GM23338 (cell line): ENCODE data around the gene CACNA1C. TPM values are rescaled to one million over a fixed set of nuclear protein-coding genes. Genes with fewer than 3 reads are reported as not detected.

Experiments
- ATAC-seq: fragments of 200-7000 bp; cut with Tn5 transposase; 3 replicates; pipeline ENCODE4 v1.9.1; 2020
- DNase-seq: peaks from one replicate; pipeline ENCODE4 v3.0.0-alpha.2; 2015; ENCODE audit warnings: low spot score
- H2AFZ ChIP-seq: fragments of 200-600 bp; sonication (generic); 2 replicates; pipeline ENCODE4 v1.8.0; 2016; ENCODE audit warnings: antibody characterized with exemption, mild to moderate bottlenecking, moderate library complexity
- H3F3A ChIP-seq: fragments of 200-600 bp; sonication (generic); replicated peaks from 2 replicates; pipeline ENCODE4 v1.8.0; 2017; ENCODE audit warnings: antibody characterized with exemption, mixed run types, low read depth
- H3K27ac ChIP-seq: fragments of 200-600 bp; sonication (generic); 2 replicates; pipeline ENCODE4 v1.6.1; 2016; ENCODE audit warnings: low read depth
- H3K27me3 ChIP-seq: fragments of 200-600 bp; sonication (generic); 2 replicates; pipeline ENCODE4 v1.8.0; 2016; ENCODE audit warnings: mild to moderate bottlenecking, mixed run types, moderate library complexity; ENCODE audit not compliant: insufficient read depth
- H3K36me3 ChIP-seq: fragments of 200-600 bp; sonication (generic); 2 replicates; pipeline ENCODE4 v1.8.0; 2016; ENCODE audit warnings: mild to moderate bottlenecking; ENCODE audit not compliant: insufficient read depth
- H3K4me1 ChIP-seq: fragments of 200-600 bp; sonication (generic); 2 replicates; pipeline ENCODE4 v1.8.0; 2016; ENCODE audit warnings: mild to moderate bottlenecking, moderate library complexity; ENCODE audit not compliant: insufficient read depth
- H3K4me2 ChIP-seq: fragments of 200-600 bp; sonication (generic); 2 replicates; pipeline ENCODE4 v1.7.1; 2017; ENCODE audit warnings: mixed run types
- H3K4me3 ChIP-seq: fragments of 200-600 bp; sonication (generic); 2 replicates; pipeline ENCODE4 v1.6.1; 2016; ENCODE audit warnings: mixed run types
- H3K79me2 ChIP-seq: fragments of 200-600 bp; sonication (generic); replicated peaks from 2 replicates; pipeline ENCODE4 v1.8.0; 2017; ENCODE audit warnings: mild to moderate bottlenecking; ENCODE audit not compliant: insufficient read depth
- H3K9me2 ChIP-seq: fragments of 200-600 bp; sonication (generic); 2 replicates; pipeline ENCODE4 v1.8.0; 2017; ENCODE audit not compliant: insufficient read depth
- H4K20me1 ChIP-seq: fragments of 200-600 bp; sonication (generic); replicated peaks from 2 replicates; pipeline ENCODE4 v1.8.0; 2017; ENCODE audit warnings: mild to moderate bottlenecking; ENCODE audit not compliant: insufficient read depth
- H3K27ac Mint-ChIP-seq: 2 replicates; pipeline ENCODE4 v1.8.0; 2020; ENCODE audit warnings: inconsistent platforms, mild to moderate bottlenecking, moderate library complexity, mixed read lengths
- H3K27me3 Mint-ChIP-seq: 3 replicates; pipeline ENCODE4 v1.8.0; 2022; ENCODE audit warnings: low read depth, mild to moderate bottlenecking, moderate library complexity, mixed read lengths, inconsistent platforms; ENCODE audit not compliant: insufficient read depth, poor library complexity
- H3K36me3 Mint-ChIP-seq: 3 replicates; pipeline ENCODE4 v1.8.0; 2021; ENCODE audit warnings: low read depth, mild to moderate bottlenecking, inconsistent platforms, moderate library complexity, mixed read lengths
- H3K4me1 Mint-ChIP-seq: 3 replicates; pipeline ENCODE4 v1.8.0; 2020; ENCODE audit warnings: mild to moderate bottlenecking, inconsistent platforms, mixed read lengths
- H3K4me3 Mint-ChIP-seq: 3 replicates; pipeline ENCODE4 v1.8.0; 2021; ENCODE audit warnings: moderate library complexity, mild to moderate bottlenecking, inconsistent platforms, mixed read lengths
- H3K9me3 Mint-ChIP-seq: 3 replicates; pipeline ENCODE4 v1.8.0; 2020; ENCODE audit warnings: moderate library complexity, mild to moderate bottlenecking, inconsistent platforms, mixed read lengths
- EZH2 ChIP-seq: fragments of 200-600 bp; sonication (generic); IDR thresholded peaks from one replicate; pipeline ENCODE4 v1.8.0; 2017; ENCODE audit warnings: antibody characterized with exemption, mild to moderate bottlenecking, low read depth; ENCODE audit not compliant: unreplicated experiment
- NANOG ChIP-seq: IDR thresholded peaks from 2 replicates; pipeline ENCODE4 v1.6.1; 2016; ENCODE audit warnings: antibody characterized with exemption, borderline replicate concordance
- POLR2AphosphoS5 ChIP-seq: IDR thresholded peaks from 2 replicates; pipeline ENCODE4 v1.6.1; 2016; ENCODE audit warnings: antibody characterized with exemption, low read depth
- STAT1 ChIP-seq: IDR thresholded peaks from one replicate; pipeline ENCODE4 v1.6.1; 2016; ENCODE audit warnings: antibody characterized with exemption; ENCODE audit not compliant: unreplicated experiment
- ZNF114 ChIP-seq: fragments of 250-450 bp; sonication (Bioruptor Pico); IDR thresholded peaks from 2 replicates; pipeline ENCODE4 v1.5.0; 2020; ENCODE audit warnings: mild to moderate bottlenecking, moderate library complexity
- ZNF331 ChIP-seq: fragments of 250-450 bp; sonication (Bioruptor Pico); IDR thresholded peaks from 2 replicates; pipeline ENCODE4 v1.5.0; 2020; ENCODE audit warnings: low read depth, mild to moderate bottlenecking, moderate library complexity
- polyA plus RNA-seq: library from polyadenylated mRNA; unstranded; fragments of >200 nt; fragmentation: Nextera tagmentation; extraction: Ambion mirVana; gene quantifications from 2 replicates; pipeline ENCODE4 v1.2.1, GENCODE V29; 2016
- total RNA-seq: library from RNA; depleted of rRNA; stranded (reverse); fragments of >200 nt; shearing (Covaris generic); gene quantifications from 2 replicates; pipeline ENCODE4 v1.2.3, GENCODE V29; 2014
- TF ChIP-seq, protein P1 (sequence below): fragments of 250-450 bp; sonication (Bioruptor Pico); IDR thresholded peaks from 2 replicates; pipeline ENCODE4 v1.5.0; 2020; ENCODE audit warnings: mild to moderate bottlenecking, moderate library complexity
- TF ChIP-seq, protein P2 (sequence below): IDR thresholded peaks from 2 replicates; pipeline ENCODE4 v1.6.1; 2016; ENCODE audit warnings: antibody characterized with exemption
- TF ChIP-seq, protein P3 (sequence below), 2 experiments: fragments of 200-600 bp in 1 of 2; sonication (generic) in 1 of 2; conservative IDR thresholded peaks; 2 replicates each; pipeline versions ENCODE4 v1.5.1 to v1.6.1; 2016 to 2017; ENCODE audit warnings: antibody characterized with exemption in 2 of 2, low read depth in 2 of 2, mild to moderate bottlenecking in 2 of 2, moderate library complexity in 1 of 2
- TF ChIP-seq, protein P4 (sequence below): IDR thresholded peaks from one replicate; pipeline ENCODE4 v1.6.1; 2018; ENCODE audit warnings: antibody characterized with exemption; ENCODE audit not compliant: unreplicated experiment

Gene CACNA1C
- total and polyA plus RNA-seq, 2 experiments from 2014 or later = 0.78 to 2.1 TPM

DNA sequence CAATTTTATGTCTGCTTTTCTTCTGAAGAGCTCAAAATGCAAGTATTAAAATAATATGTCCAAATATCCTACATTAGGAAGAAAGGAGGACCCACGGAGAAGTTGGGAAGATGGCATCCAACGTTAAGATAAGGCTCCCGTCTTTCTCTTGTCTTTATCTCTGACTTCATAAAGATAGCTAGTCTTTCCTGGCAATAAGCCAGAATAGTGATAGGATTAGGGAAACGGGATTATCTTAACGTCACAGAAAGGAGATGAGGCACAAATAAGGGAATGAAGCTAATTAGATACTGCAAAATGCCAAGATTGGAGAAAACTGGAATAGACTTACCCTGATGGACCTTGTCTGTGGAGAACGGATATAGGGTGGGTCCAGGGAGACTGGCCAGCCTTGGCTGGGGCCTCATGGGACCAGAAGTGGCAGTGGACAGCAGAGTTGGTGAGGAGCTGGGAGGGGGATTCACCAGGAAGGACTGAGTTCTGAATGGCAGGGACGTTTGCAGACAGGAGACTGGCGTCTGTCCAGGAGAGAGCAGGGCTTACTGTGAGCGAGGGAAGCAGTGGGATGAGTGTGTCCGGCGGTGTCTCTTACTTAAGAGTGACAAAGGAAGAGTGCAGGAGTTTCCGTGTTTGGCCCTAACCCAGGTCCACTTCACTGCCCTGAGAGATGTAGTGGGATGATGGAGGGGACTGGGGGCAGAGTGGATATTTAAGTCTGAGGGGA, 119.9 kb downstream of the CACNA1C start:
- DNase-seq (no peak), ATAC-seq (no peak)
- H3K4me3 ChIP-seq = no peak overlapping the region
- no peaks in the 10 kb centered on the region for H3K27me3 ChIP-seq
- H3F3A ChIP-seq = no peaks in the 10 kb centered on the region
- H4K20me1 ChIP-seq = no peaks in the 10 kb centered on the region
- TF ChIP-seq, protein P1, sequence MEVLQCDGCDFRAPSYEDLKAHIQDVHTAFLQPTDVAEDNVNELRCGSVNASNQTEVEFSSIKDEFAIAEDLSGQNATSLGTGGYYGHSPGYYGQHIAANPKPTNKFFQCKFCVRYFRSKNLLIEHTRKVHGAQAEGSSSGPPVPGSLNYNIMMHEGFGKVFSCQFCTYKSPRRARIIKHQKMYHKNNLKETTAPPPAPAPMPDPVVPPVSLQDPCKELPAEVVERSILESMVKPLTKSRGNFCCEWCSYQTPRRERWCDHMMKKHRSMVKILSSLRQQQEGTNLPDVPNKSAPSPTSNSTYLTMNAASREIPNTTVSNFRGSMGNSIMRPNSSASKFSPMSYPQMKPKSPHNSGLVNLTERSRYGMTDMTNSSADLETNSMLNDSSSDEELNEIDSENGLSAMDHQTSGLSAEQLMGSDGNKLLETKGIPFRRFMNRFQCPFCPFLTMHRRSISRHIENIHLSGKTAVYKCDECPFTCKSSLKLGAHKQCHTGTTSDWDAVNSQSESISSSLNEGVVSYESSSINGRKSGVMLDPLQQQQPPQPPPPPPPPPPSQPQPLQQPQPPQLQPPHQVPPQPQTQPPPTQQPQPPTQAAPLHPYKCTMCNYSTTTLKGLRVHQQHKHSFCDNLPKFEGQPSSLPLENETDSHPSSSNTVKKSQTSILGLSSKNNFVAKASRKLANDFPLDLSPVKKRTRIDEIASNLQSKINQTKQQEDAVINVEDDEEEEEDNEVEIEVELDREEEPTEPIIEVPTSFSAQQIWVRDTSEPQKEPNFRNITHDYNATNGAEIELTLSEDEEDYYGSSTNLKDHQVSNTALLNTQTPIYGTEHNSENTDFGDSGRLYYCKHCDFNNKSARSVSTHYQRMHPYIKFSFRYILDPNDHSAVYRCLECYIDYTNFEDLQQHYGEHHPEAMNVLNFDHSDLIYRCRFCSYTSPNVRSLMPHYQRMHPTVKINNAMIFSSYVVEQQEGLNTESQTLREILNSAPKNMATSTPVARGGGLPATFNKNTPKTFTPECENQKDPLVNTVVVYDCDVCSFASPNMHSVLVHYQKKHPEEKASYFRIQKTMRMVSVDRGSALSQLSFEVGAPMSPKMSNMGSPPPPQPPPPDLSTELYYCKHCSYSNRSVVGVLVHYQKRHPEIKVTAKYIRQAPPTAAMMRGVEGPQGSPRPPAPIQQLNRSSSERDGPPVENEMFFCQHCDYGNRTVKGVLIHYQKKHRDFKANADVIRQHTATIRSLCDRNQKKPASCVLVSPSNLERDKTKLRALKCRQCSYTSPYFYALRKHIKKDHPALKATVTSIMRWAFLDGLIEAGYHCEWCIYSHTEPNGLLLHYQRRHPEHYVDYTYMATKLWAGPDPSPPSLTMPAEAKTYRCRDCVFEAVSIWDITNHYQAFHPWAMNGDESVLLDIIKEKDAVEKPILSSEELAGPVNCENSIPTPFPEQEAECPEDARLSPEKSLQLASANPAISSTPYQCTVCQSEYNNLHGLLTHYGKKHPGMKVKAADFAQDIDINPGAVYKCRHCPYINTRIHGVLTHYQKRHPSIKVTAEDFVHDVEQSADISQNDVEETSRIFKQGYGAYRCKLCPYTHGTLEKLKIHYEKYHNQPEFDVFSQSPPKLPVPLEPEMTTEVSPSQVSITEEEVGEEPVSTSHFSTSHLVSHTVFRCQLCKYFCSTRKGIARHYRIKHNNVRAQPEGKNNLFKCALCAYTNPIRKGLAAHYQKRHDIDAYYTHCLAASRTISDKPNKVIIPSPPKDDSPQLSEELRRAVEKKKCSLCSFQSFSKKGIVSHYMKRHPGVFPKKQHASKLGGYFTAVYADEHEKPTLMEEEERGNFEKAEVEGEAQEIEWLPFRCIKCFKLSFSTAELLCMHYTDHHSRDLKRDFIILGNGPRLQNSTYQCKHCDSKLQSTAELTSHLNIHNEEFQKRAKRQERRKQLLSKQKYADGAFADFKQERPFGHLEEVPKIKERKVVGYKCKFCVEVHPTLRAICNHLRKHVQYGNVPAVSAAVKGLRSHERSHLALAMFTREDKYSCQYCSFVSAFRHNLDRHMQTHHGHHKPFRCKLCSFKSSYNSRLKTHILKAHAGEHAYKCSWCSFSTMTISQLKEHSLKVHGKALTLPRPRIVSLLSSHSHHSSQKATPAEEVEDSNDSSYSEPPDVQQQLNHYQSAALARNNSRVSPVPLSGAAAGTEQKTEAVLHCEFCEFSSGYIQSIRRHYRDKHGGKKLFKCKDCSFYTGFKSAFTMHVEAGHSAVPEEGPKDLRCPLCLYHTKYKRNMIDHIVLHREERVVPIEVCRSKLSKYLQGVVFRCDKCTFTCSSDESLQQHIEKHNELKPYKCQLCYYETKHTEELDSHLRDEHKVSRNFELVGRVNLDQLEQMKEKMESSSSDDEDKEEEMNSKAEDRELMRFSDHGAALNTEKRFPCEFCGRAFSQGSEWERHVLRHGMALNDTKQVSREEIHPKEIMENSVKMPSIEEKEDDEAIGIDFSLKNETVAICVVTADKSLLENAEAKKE (CRISPR knock-in tag) = no peak
- TF ChIP-seq STAT1 (no peak), NANOG (no peak), EZH2 (no peak), POLR2AphosphoS5 (no peak), ZNF114 (CRISPR knock-in tag) (no peak), ZNF331 (CRISPR knock-in tag) (no peak)
- TF ChIP-seq, protein P2, sequence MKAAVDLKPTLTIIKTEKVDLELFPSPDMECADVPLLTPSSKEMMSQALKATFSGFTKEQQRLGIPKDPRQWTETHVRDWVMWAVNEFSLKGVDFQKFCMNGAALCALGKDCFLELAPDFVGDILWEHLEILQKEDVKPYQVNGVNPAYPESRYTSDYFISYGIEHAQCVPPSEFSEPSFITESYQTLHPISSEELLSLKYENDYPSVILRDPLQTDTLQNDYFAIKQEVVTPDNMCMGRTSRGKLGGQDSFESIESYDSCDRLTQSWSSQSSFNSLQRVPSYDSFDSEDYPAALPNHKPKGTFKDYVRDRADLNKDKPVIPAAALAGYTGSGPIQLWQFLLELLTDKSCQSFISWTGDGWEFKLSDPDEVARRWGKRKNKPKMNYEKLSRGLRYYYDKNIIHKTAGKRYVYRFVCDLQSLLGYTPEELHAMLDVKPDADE = no peak
- TF ChIP-seq, protein P3, sequence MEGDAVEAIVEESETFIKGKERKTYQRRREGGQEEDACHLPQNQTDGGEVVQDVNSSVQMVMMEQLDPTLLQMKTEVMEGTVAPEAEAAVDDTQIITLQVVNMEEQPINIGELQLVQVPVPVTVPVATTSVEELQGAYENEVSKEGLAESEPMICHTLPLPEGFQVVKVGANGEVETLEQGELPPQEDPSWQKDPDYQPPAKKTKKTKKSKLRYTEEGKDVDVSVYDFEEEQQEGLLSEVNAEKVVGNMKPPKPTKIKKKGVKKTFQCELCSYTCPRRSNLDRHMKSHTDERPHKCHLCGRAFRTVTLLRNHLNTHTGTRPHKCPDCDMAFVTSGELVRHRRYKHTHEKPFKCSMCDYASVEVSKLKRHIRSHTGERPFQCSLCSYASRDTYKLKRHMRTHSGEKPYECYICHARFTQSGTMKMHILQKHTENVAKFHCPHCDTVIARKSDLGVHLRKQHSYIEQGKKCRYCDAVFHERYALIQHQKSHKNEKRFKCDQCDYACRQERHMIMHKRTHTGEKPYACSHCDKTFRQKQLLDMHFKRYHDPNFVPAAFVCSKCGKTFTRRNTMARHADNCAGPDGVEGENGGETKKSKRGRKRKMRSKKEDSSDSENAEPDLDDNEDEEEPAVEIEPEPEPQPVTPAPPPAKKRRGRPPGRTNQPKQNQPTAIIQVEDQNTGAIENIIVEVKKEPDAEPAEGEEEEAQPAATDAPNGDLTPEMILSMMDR (conservative IDR thresholded peaks at IDR 0.05; ENCODE audit: low read depth in 2 of 2) = no peak
- TF ChIP-seq, protein P4, sequence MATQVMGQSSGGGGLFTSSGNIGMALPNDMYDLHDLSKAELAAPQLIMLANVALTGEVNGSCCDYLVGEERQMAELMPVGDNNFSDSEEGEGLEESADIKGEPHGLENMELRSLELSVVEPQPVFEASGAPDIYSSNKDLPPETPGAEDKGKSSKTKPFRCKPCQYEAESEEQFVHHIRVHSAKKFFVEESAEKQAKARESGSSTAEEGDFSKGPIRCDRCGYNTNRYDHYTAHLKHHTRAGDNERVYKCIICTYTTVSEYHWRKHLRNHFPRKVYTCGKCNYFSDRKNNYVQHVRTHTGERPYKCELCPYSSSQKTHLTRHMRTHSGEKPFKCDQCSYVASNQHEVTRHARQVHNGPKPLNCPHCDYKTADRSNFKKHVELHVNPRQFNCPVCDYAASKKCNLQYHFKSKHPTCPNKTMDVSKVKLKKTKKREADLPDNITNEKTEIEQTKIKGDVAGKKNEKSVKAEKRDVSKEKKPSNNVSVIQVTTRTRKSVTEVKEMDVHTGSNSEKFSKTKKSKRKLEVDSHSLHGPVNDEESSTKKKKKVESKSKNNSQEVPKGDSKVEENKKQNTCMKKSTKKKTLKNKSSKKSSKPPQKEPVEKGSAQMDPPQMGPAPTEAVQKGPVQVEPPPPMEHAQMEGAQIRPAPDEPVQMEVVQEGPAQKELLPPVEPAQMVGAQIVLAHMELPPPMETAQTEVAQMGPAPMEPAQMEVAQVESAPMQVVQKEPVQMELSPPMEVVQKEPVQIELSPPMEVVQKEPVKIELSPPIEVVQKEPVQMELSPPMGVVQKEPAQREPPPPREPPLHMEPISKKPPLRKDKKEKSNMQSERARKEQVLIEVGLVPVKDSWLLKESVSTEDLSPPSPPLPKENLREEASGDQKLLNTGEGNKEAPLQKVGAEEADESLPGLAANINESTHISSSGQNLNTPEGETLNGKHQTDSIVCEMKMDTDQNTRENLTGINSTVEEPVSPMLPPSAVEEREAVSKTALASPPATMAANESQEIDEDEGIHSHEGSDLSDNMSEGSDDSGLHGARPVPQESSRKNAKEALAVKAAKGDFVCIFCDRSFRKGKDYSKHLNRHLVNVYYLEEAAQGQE = no peak
- no peak overlapping the region for H2AFZ ChIP-seq
- no peaks in the 10 kb centered on the region for H3K79me2 ChIP-seq
- Mint-ChIP-seq H3K4me1 (peaks cover 6% of the 10 kb centered on the region; the same call in 2 of the 3 replicates), H3K9me3 (peaks cover 5% of the 10 kb centered on the region; the same call in 1 of the 3 replicates), H3K27ac (no peak overlapping the region), H3K4me3 (no peak overlapping the region), H3K36me3 (no peaks in the 10 kb centered on the region), H3K27me3 (peaks cover 2% of the 10 kb centered on the region)
- no peaks in the 10 kb centered on the region for H3K4me1 ChIP-seq
- H3K4me2 ChIP-seq = no peak overlapping the region
- no peaks in the 10 kb centered on the region for H3K36me3 ChIP-seq
- H3K9me2 ChIP-seq = peaks cover 10% of the 10 kb centered on the region; the same call in 1 of the 2 replicates
- H3K27ac ChIP-seq = no peak overlapping the region
